HepG2 (cell line): Measurements from ENCODE around the gene DCUN1D3. TPM values are rescaled to one million over a fixed set of nuclear protein-coding genes. Genes with fewer than 3 reads are reported as not detected.

Source experiments
- ATAC-seq: fragments of 200-7000 bp; cut with Tn5 transposase; 3 replicates; pipeline ENCODE4 v1.9.1; 2020; ENCODE audit warnings: mild to moderate bottlenecking, moderate library complexity
- BruUV-seq: library from RNA; stranded (reverse); fragments of 400-500 nt; replicated peaks from 2 replicates; lab custom pipeline; 2021; lab: Mats Ljungman, UMichigan
- CTCF ChIA-PET: fragments of 300-600 bp; formaldehyde crosslinking; extraction: SDS; loops from one replicate; lab custom pipeline; 2021; ENCODE audit warnings: low total read pairs, inconsistent platforms, low intra/inter-chr PET ratio; lab: Yijun Ruan, JAX
- POLR2A ChIA-PET: fragments of 350-600 bp; sonication (Branson Sonifier 250); formaldehyde crosslinking; loops from one replicate; lab custom pipeline; 2020; ENCODE audit warnings: antibody characterized with exemption, inconsistent platforms; lab: Yijun Ruan, JAX
- DNase-seq: peaks from one replicate; pipeline ENCODE4 v3.0.0-alpha.2; 2015; ENCODE audit warnings: low spot score
- FAIRE-seq: peaks from 3 replicates; lab custom pipeline; 2011; peaks lifted over from hg19 to GRCh38; lab: Jason Lieb, UNC
- H2AFZ ChIP-seq: one replicate; pipeline ENCODE4 v1.6.1; 2011; ENCODE audit warnings: low read length, inconsistent platforms
- H3K27ac ChIP-seq: fragments of 300-600 bp; 3 replicates; pipeline ENCODE4 v1.8.0; 2011; ENCODE audit warnings: mixed run types, mild to moderate bottlenecking, mixed read lengths, low read length, inconsistent platforms; ENCODE audit not compliant: insufficient read depth; ENCODE audit errors: extremely low read length
- H3K27me3 ChIP-seq, 2 experiments: fragments of 200-600 bp in 1 of 2; 2 replicates in 1 of 2; 3 replicates in 1 of 2; pipeline versions ENCODE4 v1.6.0 to v1.8.0; 2011; ENCODE audit warnings: low read length in 2 of 2, mild to moderate bottlenecking in 2 of 2, moderate library complexity in 2 of 2, inconsistent platforms in 1 of 2; ENCODE audit not compliant: insufficient read depth in 2 of 2, control insufficient read depth in 1 of 2
- H3K36me3 ChIP-seq, 2 experiments: fragments of 200-600 bp in 1 of 2; replicated peaks in 1 of 2; 2 replicates in 1 of 2; 3 replicates in 1 of 2; pipeline versions ENCODE4 v1.5.1 to v1.8.0; 2011; ENCODE audit warnings: low read length in 2 of 2, inconsistent platforms in 1 of 2; ENCODE audit not compliant: insufficient read depth in 2 of 2, control insufficient read depth in 1 of 2
- H3K4me1 ChIP-seq: 2 replicates; pipeline ENCODE4 v1.5.1; 2012; ENCODE audit warnings: low read length, inconsistent platforms; ENCODE audit not compliant: insufficient read depth
- H3K4me2 ChIP-seq: 2 replicates; pipeline ENCODE4 v1.6.0; 2011; ENCODE audit warnings: low read depth, low read length, inconsistent platforms
- H3K4me3 ChIP-seq, 3 experiments: fragments of 200-600 bp in 1 of 3; sonication (generic), shearing (Covaris generic) in 1 of 3; replicated peaks in 1 of 3; 2 replicates each; pipeline ENCODE4 v1.5.1; 2011 to 2016; ENCODE audit warnings: low read length in 3 of 3, inconsistent platforms in 2 of 3, low read depth in 2 of 3, mild to moderate bottlenecking in 2 of 3, control low read depth in 1 of 3, mixed read lengths in 1 of 3; ENCODE audit not compliant: insufficient read depth in 1 of 3
- H3K79me2 ChIP-seq: one replicate; pipeline ENCODE4 v1.6.1; 2011; ENCODE audit warnings: low read length, inconsistent platforms; ENCODE audit not compliant: insufficient read depth
- H3K9ac ChIP-seq: 2 replicates; pipeline ENCODE4 v1.6.0; 2011; ENCODE audit warnings: mild to moderate bottlenecking, low read depth, low read length, inconsistent platforms; ENCODE audit not compliant: insufficient read depth
- H3K9me3 ChIP-seq: 2 replicates; pipeline ENCODE4 v1.5.1; 2012; ENCODE audit warnings: mild to moderate bottlenecking, low read length
- H4K20me1 ChIP-seq: 2 replicates; pipeline ENCODE4 v1.6.0; 2011; ENCODE audit warnings: inconsistent platforms, mild to moderate bottlenecking, low read length, moderate library complexity; ENCODE audit not compliant: insufficient read depth
- BRCA1 ChIP-seq: sonication (generic); formaldehyde crosslinking; IDR thresholded peaks from 2 replicates; pipeline ENCODE4 v1.4.0; 2020; ENCODE audit warnings: missing genetic modification reagents
- CCAR2 ChIP-seq: fragments of 200-400 bp; formaldehyde crosslinking; optimal IDR thresholded peaks from 2 replicates; pipeline ENCODE3; 2018; ENCODE audit warnings: low read depth, mild to moderate bottlenecking, low read length, moderate library complexity
- CEBPZ ChIP-seq: IDR thresholded peaks from 2 replicates; pipeline ENCODE4 v1.6.1; 2012; ENCODE audit warnings: low read length, improper control_type of control experiment
- CREB1 ChIP-seq, 2 experiments: fragments of 450-650 bp in 1 of 2; IDR thresholded peaks; 2 replicates each; pipeline ENCODE4 v1.6.1; 2016 to 2017; ENCODE audit warnings: control low read depth in 1 of 2, mild to moderate bottlenecking in 1 of 2, missing compliant biosample characterization in 1 of 2, missing genetic modification characterization in 1 of 2
- FLYWCH1 ChIP-seq: sonication (generic); formaldehyde crosslinking; IDR thresholded peaks from 2 replicates; pipeline ENCODE4 v1.8.1; 2023; ENCODE audit warnings: mild to moderate bottlenecking, missing genetic modification reagents
- HOXD1 ChIP-seq: sonication (generic); formaldehyde crosslinking; IDR thresholded peaks from 2 replicates; pipeline ENCODE4 v1.5.0; 2020; ENCODE audit warnings: missing genetic modification reagents
- REPIN1 ChIP-seq: sonication (generic); formaldehyde crosslinking; IDR thresholded peaks from 2 replicates; pipeline ENCODE4 v1.8.0; 2022; ENCODE audit warnings: missing genetic modification reagents, low read depth, mild to moderate bottlenecking, borderline replicate concordance
- SAP130 ChIP-seq: IDR thresholded peaks from 2 replicates; pipeline ENCODE4 v1.6.1; 2016; ENCODE audit warnings: low read depth
- SOX5 ChIP-seq: IDR thresholded peaks from 2 replicates; pipeline ENCODE4 v1.6.1; 2016; ENCODE audit warnings: borderline replicate concordance
- XRCC5 ChIP-seq: fragments of 200-400 bp; formaldehyde crosslinking; optimal IDR thresholded peaks from 2 replicates; pipeline ENCODE3; 2017; ENCODE audit warnings: mild to moderate bottlenecking, low read length
- ZNF274 ChIP-seq: sonication (generic); formaldehyde crosslinking; IDR thresholded peaks from 2 replicates; pipeline ENCODE4 v1.5.1; 2020; ENCODE audit warnings: mild to moderate bottlenecking, missing genetic modification reagents
- ZNF275 ChIP-seq: sonication (generic); formaldehyde crosslinking; IDR thresholded peaks from 2 replicates; pipeline ENCODE4 v1.8.0; 2022; ENCODE audit warnings: missing genetic modification reagents, mild to moderate bottlenecking, inconsistent platforms, borderline replicate concordance
- ZNF782 ChIP-seq: sonication (generic); formaldehyde crosslinking; IDR thresholded peaks from 2 replicates; pipeline ENCODE4 v1.4.0; 2020; ENCODE audit warnings: missing genetic modification reagents, mild to moderate bottlenecking, borderline replicate concordance
- WGBS: methylation state at CpG from one replicate; pipeline ENCODE4 v1.1.6; 2017; ENCODE audit warnings: low lambda C conversion rate; 5-methylcytosine and 5-hydroxymethylcytosine counted together
- in situ Hi-C: cut with HindIII; loops from 2 replicates; pipeline ENCODE4 v1.10.0; 2017; ENCODE audit warnings: low pct_unique_long_range_greater_than_20kb; ENCODE audit not compliant: extremely low pct_ligation_motif_present
- intact Hi-C: fragments of 100-400 bp; cut with micrococcal nuclease; formaldehyde crosslinking; loops from one replicate; pipeline ENCODE4 v1.10.0; 2022; ENCODE audit not compliant: unreplicated experiment
- polyA plus RNA-seq, 8 experiments: library from polyadenylated mRNA; depleted of rRNA in 3 of 8; stranded (reverse) in 7 of 8; unstranded in 1 of 8; fragments of >200 nt; fragmentation: Illumina TruSeq in 4 of 8; extraction: Trizol in 4 of 8; gene quantifications; 2 replicates each; pipeline versions ENCODE4 v1.2.1 to v1.2.3, GENCODE V29; 2011 to 2016; ENCODE audit warnings: low read depth in 4 of 8, missing spikeins in 1 of 8, mixed read lengths in 1 of 8; ENCODE audit not compliant: insufficient read depth in 1 of 8
- total RNA-seq, 5 experiments: library from RNA; depleted of rRNA; stranded (reverse); fragments of >200 nt; fragmentation: Illumina TruSeq; extraction: Trizol; gene quantifications; 2 replicates each; pipeline ENCODE4 v1.2.3, GENCODE V29; 2016; ENCODE audit warnings: low read depth in 1 of 5

Gene DCUN1D3
- total and polyA plus RNA-seq, 2 of the 13 experiments (the other 11 are each of a cell fraction or from before 2014, with no cell fraction given): 5.0 to 19.3 TPM

GRCh38 chr16:20897922-20898321 lies 2.2 kb downstream of the DCUN1D3 start:
- Histone ChIP-seq H3K79me2 (peaks cover 88% of the 10 kb centered on the region), H2AFZ (no peak overlapping the region), H3K4me1 (peaks cover 66% of the 10 kb centered on the region), H3K9me3 (no peaks in the 10 kb centered on the region), H3K27me3 (no peaks in the 10 kb centered on the region; a peak in 1 of 5 replicates), H3K9ac (peak overlapping the region; percentile 95; the same call in 1 of the 2 replicates), H3K27ac (no peak overlapping the region), H3K4me2 (peak overlapping the region; percentile 77), H4K20me1 (peaks cover 9% of the 10 kb centered on the region; the same call in 1 of the 2 replicates), H3K36me3 (peaks cover 9 to 21% of the 10 kb centered on the region in 2 experiments), H3K4me3 (peak overlapping the region in 2 of 3 experiments; percentile 6 to 83; a peak in 2 of 6 replicates)
- DNase-seq (no peak), ATAC-seq (no peak), FAIRE-seq (no peak)
- CTCF ChIA-PET: no interaction called here
- intact Hi-C loops: loop anchor here (2.0 to 5.0 kb wide), 2 partner anchors 23 to 1441 kb away; no protein-coding TSS in a partner anchor
- no TSS peak for BruUV-seq
- TF ChIP-seq FLYWCH1 (CRISPR knock-in tag) (0 out of 2 replicates have a peak, but pooled peaks have one; percentile 29), BRCA1 (no peak)
- POLR2A ChIA-PET: interaction anchor here (1.5 to 3.4 kb wide), 4 partner anchors 16 to 91 kb away, joined by 7 to 20 read pairs (median 15); partner anchors contain the start of genes ERI2 and REXO5
- in situ Hi-C loops: no loop called here
- 69% methylated on average over 3 of the region's 3 CpGs for WGBS

GRCh38 chr16:20897253-20897897 lies 2.8 kb downstream of the DCUN1D3 start:
- Histone ChIP-seq H3K9me3 (no peaks in the 10 kb centered on the region), H3K9ac (no peak overlapping the region), H3K36me3 (peaks cover 9 to 26% of the 10 kb centered on the region in 2 experiments), H3K27ac (no peak overlapping the region), H3K4me1 (peaks cover 63% of the 10 kb centered on the region), H4K20me1 (peaks cover 9% of the 10 kb centered on the region; the same call in 1 of the 2 replicates), H3K4me3 (no peak overlapping the region), H2AFZ (no peak overlapping the region), H3K79me2 (peaks cover 88% of the 10 kb centered on the region), H3K4me2 (peak overlapping the region; percentile 77), H3K27me3 (no peaks in the 10 kb centered on the region; a peak in 1 of 5 replicates)
- BruUV-seq: no TSS peak
- POLR2A ChIA-PET: interaction anchor here (1.5 to 3.4 kb wide), 3 partner anchors 16 to 32 kb away, joined by 7 to 20 read pairs (median 13); no protein-coding TSS in a partner anchor
- FAIRE-seq: no peak
- CTCF ChIA-PET: no interaction called here
- intact Hi-C loops (loop anchor here (5.0 kb wide), 1 partner anchor 1440 kb away; no protein-coding TSS in a partner anchor), in situ Hi-C loops (no loop called here)
- no peak for ATAC-seq
- 93% methylated on average over 4 of the region's 4 CpGs for WGBS
- peak; percentile 36 for DNase-seq
- no peak for TF ChIP-seq SOX5 (CRISPR knock-in tag)
- no peak for TF ChIP-seq ZNF274
- TF ChIP-seq ZNF782 (CRISPR knock-in tag): no peak
- no peak for TF ChIP-seq CEBPZ
- TF ChIP-seq REPIN1: no peak
- no peak for TF ChIP-seq ZNF275
- TF ChIP-seq HOXD1 (CRISPR knock-in tag): no peak
- peak; percentile 27; the same call in 1 of the 2 replicates for TF ChIP-seq SAP130 (CRISPR knock-in tag)
- TF ChIP-seq CREB1 (IDR thresholded peaks at IDR 0.05): no peak
- no peak for TF ChIP-seq CREB1 (CRISPR knock-in tag; IDR thresholded peaks at IDR 0.05)
- no peak for TF ChIP-seq CCAR2
- TF ChIP-seq XRCC5: no peak
